NOMO-1 (cell line): ENCODE measurements around the gene PLSCR3.

Experiments
- DNase-seq, 2 experiments: peaks; one replicate each; lab custom pipeline; 2025; ENCODE audit not compliant: unreplicated experiment in 2 of 2; lab: John Stamatoyannopoulos, UW

Gene PLSCR3

DNA sequence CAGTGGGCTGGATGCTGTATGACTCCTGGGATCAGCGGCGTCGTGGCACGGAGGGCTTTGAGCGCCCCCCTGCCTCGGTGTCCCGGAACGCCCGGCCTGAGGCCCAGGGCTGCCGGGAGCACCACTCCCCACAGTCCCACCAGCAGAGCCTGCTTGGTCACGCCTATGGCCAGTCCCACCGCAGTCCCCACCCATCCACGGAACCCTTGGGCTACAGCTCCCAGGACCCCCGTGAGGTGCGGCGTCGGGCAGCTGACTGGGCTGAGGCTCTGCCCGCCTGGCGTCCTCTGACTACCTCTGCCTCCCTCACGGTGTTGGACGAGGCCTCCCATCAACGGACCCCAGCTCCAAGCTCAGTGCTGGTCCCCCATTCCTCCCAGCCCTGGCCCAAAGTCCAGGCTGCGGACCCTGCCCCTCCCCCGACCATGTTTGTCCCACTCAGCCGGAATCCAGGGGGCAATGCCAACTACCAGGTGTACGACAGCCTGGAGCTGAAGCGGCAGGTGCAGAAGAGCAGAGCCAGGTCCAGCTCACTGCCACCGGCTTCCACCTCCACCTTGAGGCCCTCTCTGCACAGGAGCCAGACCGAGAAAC, 32.7 kb upstream of the PLSCR3 start:
- DNase-seq = no peak

- no peak for DNase-seq
These were observed 32.0 kb upstream of the PLSCR3 start for GRCh38 chr17:7426203-7426863.

- DNase-seq = no peak
These were observed 31.4 kb upstream of the PLSCR3 start for GRCh38 chr17:7425756-7426155.

DNA sequence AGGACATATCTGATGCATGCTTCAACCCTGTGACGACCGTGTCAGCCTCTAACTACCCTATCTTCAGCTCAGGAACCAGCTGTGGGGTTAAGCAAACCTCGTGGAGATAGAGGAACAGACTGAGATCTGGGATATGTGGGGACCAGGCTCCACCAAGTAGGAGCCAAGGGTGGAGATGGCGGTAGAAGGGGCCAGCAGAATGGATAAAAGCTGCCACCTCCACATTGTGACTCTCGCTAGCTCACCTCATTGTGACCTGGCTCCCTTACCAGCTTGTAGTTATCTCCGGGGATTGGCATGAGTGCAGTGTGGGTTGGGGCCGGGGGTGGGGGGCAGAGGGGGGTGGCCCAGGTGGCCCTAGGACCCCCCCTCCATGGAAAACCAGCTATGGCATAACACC, 31.0 kb upstream of the PLSCR3 start, which contains the start of gene SPEM2:
Gene SPEM2 (plus strand): TSS at position 301 of the 400 bp plus-strand sequence. CDS start 73 bp downstream, at position 374.
- no peak for DNase-seq

GRCh38 chr17:7423679-7424078, 29.4 kb upstream of the PLSCR3 start:
- DNase-seq = no peak

DNA sequence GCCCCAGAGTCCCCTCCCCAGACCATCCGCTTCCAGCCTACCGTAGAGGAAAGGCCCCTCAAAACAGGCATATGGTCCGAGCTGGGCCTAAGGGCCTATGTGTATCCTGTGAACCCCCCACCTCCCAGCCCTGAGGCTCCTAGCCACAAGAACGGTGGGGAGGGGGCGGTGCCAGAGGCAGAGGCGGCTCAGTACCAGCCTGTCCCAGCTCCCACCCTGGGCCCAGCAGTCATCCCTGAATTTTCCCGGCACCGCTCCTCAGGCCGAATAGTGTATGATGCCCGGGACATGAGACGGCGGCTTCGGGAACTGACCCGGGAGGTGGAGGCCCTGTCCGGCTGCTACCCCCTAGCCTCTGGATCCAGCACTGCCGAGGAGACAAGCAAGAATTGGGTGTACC, 26.9 kb upstream of the PLSCR3 start:
- DNase-seq = no peak

DNA sequence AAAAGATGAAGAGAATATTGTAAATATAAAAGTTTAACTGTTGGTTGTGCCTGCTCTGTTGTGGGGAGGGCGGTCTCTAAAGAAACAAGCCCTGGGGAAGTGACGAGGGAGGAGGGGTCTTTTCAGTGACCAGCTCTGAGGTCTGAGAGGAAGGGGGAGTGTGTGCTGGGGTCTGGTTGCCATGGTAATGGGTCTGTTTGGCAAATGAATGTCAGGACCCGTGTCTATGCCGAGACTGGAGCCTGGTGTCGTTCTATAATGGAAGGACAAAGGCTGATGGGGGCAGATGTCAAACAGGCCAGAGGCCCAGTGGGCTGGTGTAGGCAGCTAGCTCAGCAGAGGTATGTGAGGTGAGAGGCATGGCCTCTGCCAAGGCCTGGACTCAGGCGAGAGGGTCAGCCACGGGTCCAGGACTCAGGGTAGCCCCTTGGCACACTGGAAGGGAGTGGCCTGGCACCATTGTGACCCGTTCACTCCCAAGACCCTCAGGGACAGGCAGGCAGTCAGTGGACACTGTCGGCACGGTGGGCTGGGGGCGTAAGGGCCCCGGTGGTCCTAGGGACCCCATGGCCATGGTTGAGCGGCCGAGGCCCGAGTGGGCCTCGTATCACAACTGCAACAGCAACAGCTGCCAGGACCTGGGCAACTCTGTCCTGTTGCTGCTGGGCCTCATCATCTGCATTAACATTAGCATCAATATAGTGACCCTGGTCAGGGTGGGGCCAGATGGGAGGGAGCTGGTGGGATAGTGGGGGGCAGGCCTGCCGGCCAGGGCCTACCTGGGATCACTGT, 25.7 kb upstream of the PLSCR3 start, which contains the start of gene SPEM1:
Gene SPEM1 (plus strand): TSS at position 506 of the 792 bp plus-strand sequence. CDS start 61 bp downstream, at position 567.
- DNase-seq = no peak

DNA sequence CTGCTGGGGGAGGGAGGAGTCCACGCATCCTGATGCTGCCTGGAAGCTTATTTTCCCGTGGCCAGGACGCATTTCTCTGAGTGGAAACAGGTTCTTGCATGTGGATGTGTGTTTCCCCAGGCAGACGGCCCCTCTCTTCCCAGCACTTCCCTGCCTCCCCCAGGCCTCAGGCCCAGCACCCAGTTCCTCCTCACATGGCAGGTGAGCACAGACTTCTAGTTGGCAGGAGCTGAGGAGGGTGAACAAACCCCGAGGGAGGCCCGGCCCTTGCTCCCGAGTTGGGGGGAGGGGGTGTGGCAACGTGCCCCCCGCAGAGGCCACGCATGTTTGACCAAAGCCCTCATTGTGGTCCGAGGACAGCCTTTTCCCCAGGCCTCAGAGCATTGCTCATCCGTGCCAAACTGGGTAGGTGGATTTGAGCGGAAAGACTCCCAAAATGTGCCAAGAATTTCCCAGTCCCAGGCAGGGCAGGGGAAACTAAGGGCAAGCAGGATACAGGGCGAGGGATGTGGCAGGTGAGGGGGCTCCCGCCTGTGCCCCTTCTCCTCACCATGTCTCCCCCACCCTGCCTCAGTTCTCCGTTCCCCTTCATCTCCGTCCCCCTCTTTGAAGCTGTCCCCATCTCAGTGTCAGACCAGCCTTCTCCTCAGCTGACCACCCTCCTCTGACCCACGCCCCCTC, 24.3 kb upstream of the PLSCR3 start:
- no peak for DNase-seq

GRCh38 chr17:7417056-7417655, 22.8 kb upstream of the PLSCR3 start:
- DNase-seq = no peak

- DNase-seq = no peak
These were observed 22.0 kb upstream of the PLSCR3 start for GRCh38 chr17:7416323-7416722.

DNA sequence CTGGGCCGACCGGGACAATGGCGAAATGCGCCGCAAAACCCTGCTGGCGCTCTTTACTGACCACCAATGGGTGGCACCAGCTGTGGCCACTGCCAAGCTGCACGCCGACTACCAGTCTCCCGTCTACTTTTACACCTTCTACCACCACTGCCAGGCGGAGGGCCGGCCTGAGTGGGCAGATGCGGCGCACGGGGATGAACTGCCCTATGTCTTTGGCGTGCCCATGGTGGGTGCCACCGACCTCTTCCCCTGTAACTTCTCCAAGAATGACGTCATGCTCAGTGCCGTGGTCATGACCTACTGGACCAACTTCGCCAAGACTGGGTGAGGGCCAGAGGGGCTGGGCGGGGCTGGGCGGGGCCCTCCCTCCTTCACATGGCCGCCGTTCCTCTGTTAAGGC, 21.5 kb upstream of the PLSCR3 start:
- no peak for DNase-seq

DNA sequence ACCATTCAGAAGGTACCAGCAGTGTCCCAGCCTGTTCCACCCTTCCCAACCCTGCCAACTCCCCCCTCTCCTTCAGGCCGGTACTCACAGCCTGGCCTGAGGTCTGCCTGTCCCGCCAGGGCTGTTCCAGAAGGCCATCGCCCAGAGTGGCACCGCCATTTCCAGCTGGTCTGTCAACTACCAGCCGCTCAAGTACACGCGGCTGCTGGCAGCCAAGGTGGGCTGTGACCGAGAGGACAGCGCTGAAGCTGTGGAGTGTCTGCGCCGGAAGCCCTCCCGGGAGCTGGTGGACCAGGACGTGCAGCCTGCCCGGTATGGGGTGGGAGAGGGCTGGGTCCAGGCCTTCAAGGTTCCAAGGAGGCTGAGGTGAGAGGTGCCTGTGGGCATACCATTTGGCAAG, 20.5 kb upstream of the PLSCR3 start:
- no peak for DNase-seq

DNA sequence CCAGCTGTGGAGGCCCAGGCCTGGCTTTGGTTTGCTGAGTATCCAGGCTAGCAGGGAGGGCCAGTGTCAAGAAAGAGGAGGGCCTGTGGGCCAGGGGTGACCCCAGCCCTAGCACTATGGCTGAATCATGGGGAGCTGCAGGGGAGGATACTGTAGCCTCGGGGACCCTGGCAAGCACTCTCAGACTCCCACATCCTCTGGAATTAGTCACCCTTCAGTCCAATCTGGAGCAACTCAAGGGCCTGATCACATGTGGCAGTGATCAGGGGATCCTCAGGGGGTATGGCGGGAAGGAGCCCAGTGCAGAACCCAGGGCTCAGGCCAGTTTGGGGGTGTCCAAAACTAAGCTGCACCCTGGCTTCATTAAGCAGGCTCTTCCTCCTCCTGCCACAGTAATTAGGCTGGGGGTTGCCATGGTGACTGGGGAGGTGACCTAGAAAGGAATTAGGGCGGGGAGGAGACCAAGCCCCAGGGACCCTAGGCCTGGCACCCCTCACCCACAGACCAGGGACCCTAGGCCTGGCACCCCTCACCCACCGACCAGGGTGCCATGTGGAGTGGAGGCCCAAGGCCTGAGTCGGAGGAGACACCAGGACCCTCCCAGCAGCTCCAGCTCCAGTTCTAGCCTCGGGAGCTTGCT, 19.1 kb upstream of the PLSCR3 start:
- DNase-seq = no peak

DNA sequence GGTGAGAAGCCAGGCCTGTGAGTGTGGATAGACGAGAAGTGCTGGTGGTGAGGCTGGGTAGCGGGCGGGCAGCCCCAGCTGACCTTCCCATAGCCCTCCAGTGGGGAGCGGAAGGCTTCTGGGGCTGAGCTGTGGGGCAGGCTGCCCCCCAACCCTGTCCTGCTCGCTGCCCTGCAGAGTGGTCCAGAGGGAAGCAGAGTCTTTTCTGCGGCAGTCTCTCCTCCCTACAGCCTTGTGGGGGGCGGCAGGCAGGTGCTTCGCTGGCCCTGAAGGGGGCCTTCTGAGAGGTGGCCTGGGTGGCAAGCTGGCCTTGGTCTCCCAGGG, 17.1 kb upstream of the PLSCR3 start:
- no peak for DNase-seq

DNA sequence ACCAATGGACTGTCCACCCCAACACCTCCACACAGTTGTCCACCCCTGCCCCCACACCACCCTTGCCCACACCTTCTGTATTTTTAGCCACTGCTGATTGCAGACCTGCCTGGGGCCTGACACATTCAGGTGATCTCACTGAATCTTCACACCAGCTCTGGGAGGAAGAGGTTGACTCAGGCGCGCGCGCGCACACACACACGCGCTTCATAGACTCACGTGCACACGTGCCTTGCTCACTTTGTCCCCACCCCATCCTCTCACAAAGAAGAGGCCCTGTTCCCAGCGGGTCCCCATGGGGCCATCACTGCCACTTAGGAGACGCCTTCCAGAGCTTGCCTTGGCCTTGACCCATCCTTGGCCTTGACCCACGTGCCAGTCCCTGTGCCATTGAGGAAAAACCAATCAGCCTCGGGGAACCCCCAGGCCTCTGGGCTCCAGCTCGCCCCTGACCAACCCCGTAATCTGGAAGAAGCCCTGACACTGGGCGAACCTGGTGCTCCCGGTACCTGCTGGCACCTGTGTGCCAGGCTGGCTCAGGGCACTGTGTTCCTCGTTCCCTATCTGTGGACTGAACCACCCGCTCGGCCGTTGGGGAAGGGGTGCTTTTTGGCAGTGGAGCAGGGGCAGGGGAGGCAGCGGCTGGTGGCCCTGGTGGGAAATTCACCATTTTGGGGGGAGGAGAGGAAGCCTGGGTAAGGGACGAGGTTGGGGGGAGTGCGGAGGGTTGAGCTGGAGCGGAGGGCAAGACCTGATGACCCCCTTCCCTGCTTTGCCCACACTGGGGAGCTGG, 16.5 kb upstream of the PLSCR3 start:
- DNase-seq = no peak

DNA sequence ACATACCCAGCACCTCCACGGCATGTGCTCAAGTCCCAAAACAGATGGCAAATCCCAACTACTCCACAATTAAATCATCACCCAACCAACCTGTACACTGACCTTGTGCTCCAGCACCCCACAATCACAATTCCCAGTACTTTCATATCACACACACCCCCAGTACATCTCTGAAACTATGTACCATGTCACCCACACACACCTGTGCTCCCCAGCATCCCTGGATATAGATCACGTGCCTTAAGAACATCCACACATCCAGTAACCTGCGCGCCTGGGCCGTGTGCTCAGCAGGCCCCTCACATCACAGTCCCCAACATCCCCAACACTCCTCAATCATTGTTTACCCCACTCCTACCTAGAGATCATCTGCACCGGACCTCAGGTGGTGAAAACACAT, 15.4 kb upstream of the PLSCR3 start:
- DNase-seq = no peak

DNA sequence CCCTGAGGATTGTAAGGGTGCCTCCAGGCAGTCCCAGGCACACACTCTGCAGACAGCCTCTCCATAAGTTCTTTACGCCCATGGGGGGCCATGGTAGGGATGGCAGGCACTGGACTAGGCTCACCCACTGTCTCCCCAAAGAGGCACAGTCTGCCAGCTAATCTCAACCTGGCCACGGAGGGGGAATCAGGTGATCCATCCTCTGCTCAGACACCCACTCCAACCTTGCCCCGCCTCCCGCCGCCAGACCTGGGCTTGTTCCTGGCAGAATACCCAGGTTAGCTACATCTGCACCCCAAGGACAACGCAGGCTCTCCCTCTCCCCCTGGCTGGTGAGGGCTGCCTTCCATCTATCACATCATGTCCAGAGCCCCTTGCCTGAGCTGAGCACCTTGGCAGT, 14.5 kb upstream of the PLSCR3 start:
- no peak for DNase-seq

DNA sequence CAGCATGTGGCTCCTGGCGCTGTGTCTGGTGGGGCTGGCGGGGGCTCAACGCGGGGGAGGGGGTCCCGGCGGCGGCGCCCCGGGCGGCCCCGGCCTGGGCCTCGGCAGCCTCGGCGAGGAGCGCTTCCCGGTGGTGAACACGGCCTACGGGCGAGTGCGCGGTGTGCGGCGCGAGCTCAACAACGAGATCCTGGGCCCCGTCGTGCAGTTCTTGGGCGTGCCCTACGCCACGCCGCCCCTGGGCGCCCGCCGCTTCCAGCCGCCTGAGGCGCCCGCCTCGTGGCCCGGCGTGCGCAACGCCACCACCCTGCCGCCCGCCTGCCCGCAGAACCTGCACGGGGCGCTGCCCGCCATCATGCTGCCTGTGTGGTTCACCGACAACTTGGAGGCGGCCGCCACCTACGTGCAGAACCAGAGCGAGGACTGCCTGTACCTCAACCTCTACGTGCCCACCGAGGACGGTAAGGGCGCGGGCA, 14.0 kb upstream of the PLSCR3 start:
- no peak for DNase-seq

- no peak for DNase-seq
These were observed 13.3 kb upstream of the PLSCR3 start, which contains the start of gene NLGN2 for GRCh38 chr17:7407485-7408251. Gene NLGN2, plus strand, starts transcription at chr17:7407845. Its CDS starts 411 bp downstream, at chr17:7408256.
